Astrocyte of the spinal cord (primary cell): ENCODE measurements around the gene VEZT.

ENCODE experiments used
- DNase-seq: peaks from one replicate; pipeline ENCODE4 v3.0.0; 2011; ENCODE audit warnings: low read depth, low spot score
- H3K4me3 ChIP-seq: 2 replicates; pipeline ENCODE4 v1.5.1; 2011; ENCODE audit warnings: low read depth, mild to moderate bottlenecking, low read length, moderate library complexity
- in situ Hi-C: cut with HindIII; loops from 2 replicates; pipeline ENCODE4 v1.10.0; 2017; ENCODE audit warnings: low sequenced_read_pairs
- TF ChIP-seq, protein P1 (sequence below): IDR thresholded peaks from 2 replicates; pipeline ENCODE4 v1.5.1; 2012; ENCODE audit warnings: low read depth, mild to moderate bottlenecking, low read length, inconsistent platforms

The VEZT gene

GRCh38 chr12:95205016-95205624 is 12.5 kb upstream of the VEZT start:
- DNase-seq, result no peak
- TF ChIP-seq, protein P1, sequence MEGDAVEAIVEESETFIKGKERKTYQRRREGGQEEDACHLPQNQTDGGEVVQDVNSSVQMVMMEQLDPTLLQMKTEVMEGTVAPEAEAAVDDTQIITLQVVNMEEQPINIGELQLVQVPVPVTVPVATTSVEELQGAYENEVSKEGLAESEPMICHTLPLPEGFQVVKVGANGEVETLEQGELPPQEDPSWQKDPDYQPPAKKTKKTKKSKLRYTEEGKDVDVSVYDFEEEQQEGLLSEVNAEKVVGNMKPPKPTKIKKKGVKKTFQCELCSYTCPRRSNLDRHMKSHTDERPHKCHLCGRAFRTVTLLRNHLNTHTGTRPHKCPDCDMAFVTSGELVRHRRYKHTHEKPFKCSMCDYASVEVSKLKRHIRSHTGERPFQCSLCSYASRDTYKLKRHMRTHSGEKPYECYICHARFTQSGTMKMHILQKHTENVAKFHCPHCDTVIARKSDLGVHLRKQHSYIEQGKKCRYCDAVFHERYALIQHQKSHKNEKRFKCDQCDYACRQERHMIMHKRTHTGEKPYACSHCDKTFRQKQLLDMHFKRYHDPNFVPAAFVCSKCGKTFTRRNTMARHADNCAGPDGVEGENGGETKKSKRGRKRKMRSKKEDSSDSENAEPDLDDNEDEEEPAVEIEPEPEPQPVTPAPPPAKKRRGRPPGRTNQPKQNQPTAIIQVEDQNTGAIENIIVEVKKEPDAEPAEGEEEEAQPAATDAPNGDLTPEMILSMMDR, result no peak
- in situ Hi-C loops, result no loop called here
- no peak overlapping the region for H3K4me3 ChIP-seq

GRCh38 chr12:95205685-95206084 is 11.9 kb upstream of the VEZT start:
- in situ Hi-C loops, result no loop called here
- DNase-seq, result peak; percentile 88
- H3K4me3 ChIP-seq, result no peak overlapping the region
- TF ChIP-seq, protein P1, result no peak

DNA sequence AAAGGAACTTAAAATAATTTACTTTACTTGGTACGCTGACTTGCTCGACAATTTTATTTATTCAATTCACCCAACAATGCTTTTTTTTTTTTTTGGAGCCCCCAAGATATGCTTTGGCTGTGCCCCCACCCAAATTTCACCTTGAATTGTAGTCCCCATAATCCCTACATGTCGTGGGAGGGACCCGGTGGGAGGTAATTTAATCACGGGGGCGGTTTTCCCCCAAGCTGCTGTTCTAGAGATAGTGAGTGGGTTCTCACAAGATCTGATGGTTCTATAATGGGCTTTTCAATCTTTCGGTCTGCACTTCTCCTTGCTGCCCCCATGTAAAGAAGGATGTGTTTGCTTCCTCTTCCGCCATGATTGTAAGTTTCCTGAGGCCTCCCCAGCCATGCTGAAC is 10.7 kb upstream of the VEZT start:
- in situ Hi-C loops, result no loop called here
- no peak overlapping the region for H3K4me3 ChIP-seq
- DNase-seq, result no peak
- TF ChIP-seq, protein P1, result no peak

- H3K4me3 ChIP-seq, result no peak overlapping the region
- TF ChIP-seq, protein P1, result no peak
- in situ Hi-C loops, result no loop called here
- DNase-seq, result no peak
Observed at GRCh38 chr12:95207407-95207806, 10.2 kb upstream of the VEZT start.

DNA sequence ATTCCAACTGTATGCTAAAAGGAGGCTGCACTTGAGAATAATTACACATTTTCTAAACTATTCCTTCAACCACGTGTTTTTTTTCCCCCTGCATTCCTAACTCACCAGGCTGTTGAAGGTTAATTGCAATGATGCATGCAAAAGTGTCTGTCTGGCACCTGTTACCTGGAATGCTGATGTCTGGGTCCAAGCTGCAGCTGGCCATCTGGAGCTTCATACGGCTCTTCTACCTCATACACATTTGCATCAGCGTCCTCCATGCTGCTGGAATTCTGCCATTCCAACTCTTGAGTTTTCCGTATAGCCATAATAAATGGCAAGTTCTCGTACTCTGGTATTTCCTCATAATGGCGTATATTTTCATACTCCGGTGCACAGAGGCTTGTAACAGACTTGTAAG is 8.9 kb upstream of the VEZT start:
- H3K4me3 ChIP-seq, result no peak overlapping the region
- in situ Hi-C loops, result no loop called here
- TF ChIP-seq, protein P1, result no peak
- DNase-seq, result no peak

- no peak for DNase-seq
- in situ Hi-C loops, result no loop called here
- TF ChIP-seq, protein P1, result no peak
- no peak overlapping the region for H3K4me3 ChIP-seq
Observed at GRCh38 chr12:95212586-95212985, 5.0 kb upstream of the VEZT start.
